HS-5 (cell line): Measurements from ENCODE around the gene DAPK1.
A peak's percentile ranks its signal among the peaks of the same experiment; 100 is the strongest.
"Not testable (repeated sequence)": the region's sequence is repeated elsewhere in the genome, so short reads cannot be mapped to it uniquely, and the experiment has no call there.

Experiments used
- DNase-seq: peaks from one replicate; pipeline ENCODE4 v3.0.0-alpha.2; 2012; ENCODE audit warnings: low read depth

Gene DAPK1

GRCh38 chr9:87545858-87546257, 48.2 kb downstream of the DAPK1 start:
- DNase-seq: no peak

GRCh38 chr9:87546704-87547103, 49.0 kb downstream of the DAPK1 start:
- DNase-seq: no peak

- DNase-seq: no peak
These were observed 50.0 kb downstream of the DAPK1 start for GRCh38 chr9:87547671-87548081.

GRCh38 chr9:87548159-87548558, 50.5 kb downstream of the DAPK1 start:
- DNase-seq: no peak

GRCh38 chr9:87549088-87549487, 51.4 kb downstream of the DAPK1 start:
- DNase-seq: not testable (repeated sequence)

GRCh38 chr9:87549791-87550190, 52.1 kb downstream of the DAPK1 start:
- no peak for DNase-seq

GRCh38 chr9:87550253-87550954, 52.7 kb downstream of the DAPK1 start:
- DNase-seq: no peak

- DNase-seq: no peak
These were observed 54.1 kb downstream of the DAPK1 start for GRCh38 chr9:87551772-87552217.

- DNase-seq: no peak
These were observed 56.7 kb downstream of the DAPK1 start for GRCh38 chr9:87554171-87554910.

- no peak for DNase-seq
These were observed 57.3 kb downstream of the DAPK1 start for GRCh38 chr9:87554976-87555375.

- no peak for DNase-seq
These were observed 58.4 kb downstream of the DAPK1 start for GRCh38 chr9:87556039-87556438.

- no peak for DNase-seq
These were observed 59.2 kb downstream of the DAPK1 start for GRCh38 chr9:87556821-87557220.

GRCh38 chr9:87557996-87558395, 60.3 kb downstream of the DAPK1 start:
- no peak for DNase-seq

- DNase-seq: no peak
These were observed 61.0 kb downstream of the DAPK1 start for GRCh38 chr9:87558606-87559190.

- no peak for DNase-seq
These were observed 64.4 kb downstream of the DAPK1 start for GRCh38 chr9:87562062-87562461.

- no peak for DNase-seq
These were observed 65.0 kb downstream of the DAPK1 start for GRCh38 chr9:87562530-87563170.

- DNase-seq: no peak
These were observed 66.4 kb downstream of the DAPK1 start for GRCh38 chr9:87564111-87564510.

- no peak for DNase-seq
These were observed 67.1 kb downstream of the DAPK1 start for GRCh38 chr9:87564791-87565241.

- DNase-seq: no peak
These were observed 69.3 kb downstream of the DAPK1 start for GRCh38 chr9:87567001-87567400.

- peak; percentile 16 for DNase-seq
These were observed 69.9 kb downstream of the DAPK1 start for GRCh38 chr9:87567571-87567970.

GRCh38 chr9:87567983-87568382, 70.3 kb downstream of the DAPK1 start:
- no peak for DNase-seq

- DNase-seq: no peak
These were observed 70.7 kb downstream of the DAPK1 start for GRCh38 chr9:87568401-87568800.
